ENCODE results near the gene BTBD9. TPM values are rescaled to one million over a fixed set of nuclear protein-coding genes. Genes with fewer than 3 reads are reported as not detected.

The BTBD9 gene
- total RNA-seq, 1 experiment from 2014 or later = 10.8 TPM

DNA sequence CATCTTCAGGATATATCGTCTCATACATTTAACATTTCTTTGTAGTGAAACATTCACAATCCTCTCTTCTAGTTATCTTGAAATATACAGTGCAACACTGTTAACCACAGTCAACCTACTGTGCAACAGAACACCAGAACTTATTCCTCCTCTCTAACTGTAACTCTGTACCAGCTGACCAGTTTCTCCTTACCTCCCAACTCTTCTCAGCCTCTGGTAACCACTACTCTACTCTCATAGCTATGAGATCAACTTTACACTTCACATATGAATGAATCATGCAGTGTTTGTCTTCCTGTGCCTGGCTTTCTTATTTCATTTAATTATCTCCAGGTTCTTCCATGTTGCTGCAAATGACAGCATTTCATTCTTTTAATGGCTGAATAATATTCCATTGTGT, 337.6 kb downstream of the BTBD9 start:
- Histone ChIP-seq H3K27ac (no peak overlapping the region), H4K20me1 (ENCODE audit: insufficient read depth) (no peaks in the 10 kb centered on the region; the same call in 1 of the 2 replicates), H2AFZ (no peak overlapping the region), H3K9me2 (ENCODE audit: insufficient read depth) (no peaks in the 10 kb centered on the region), H3K4me3 (no peak overlapping the region), H3K79me2 (ENCODE audit: low read depth) (no peaks in the 10 kb centered on the region), H3K4me2 (no peak overlapping the region), H3K9me3 (ENCODE audit: insufficient read depth, low read depth) (no peaks in the 10 kb centered on the region), H3K4me1 (replicated peaks; ENCODE audit: insufficient read depth) (no peaks in the 10 kb centered on the region), H3K27me3 (ENCODE audit: insufficient read depth, low read depth) (no peaks in the 10 kb centered on the region), H3K36me3 (ENCODE audit: low read depth) (no peaks in the 10 kb centered on the region), H3F3A (ENCODE audit: insufficient read depth, low read depth) (no peaks in the 10 kb centered on the region)
- no peak for TF ChIP-seq EZH2 (IDR thresholded peaks at IDR 0.05; ENCODE audit: low read depth)
- TF ChIP-seq, protein P1, sequence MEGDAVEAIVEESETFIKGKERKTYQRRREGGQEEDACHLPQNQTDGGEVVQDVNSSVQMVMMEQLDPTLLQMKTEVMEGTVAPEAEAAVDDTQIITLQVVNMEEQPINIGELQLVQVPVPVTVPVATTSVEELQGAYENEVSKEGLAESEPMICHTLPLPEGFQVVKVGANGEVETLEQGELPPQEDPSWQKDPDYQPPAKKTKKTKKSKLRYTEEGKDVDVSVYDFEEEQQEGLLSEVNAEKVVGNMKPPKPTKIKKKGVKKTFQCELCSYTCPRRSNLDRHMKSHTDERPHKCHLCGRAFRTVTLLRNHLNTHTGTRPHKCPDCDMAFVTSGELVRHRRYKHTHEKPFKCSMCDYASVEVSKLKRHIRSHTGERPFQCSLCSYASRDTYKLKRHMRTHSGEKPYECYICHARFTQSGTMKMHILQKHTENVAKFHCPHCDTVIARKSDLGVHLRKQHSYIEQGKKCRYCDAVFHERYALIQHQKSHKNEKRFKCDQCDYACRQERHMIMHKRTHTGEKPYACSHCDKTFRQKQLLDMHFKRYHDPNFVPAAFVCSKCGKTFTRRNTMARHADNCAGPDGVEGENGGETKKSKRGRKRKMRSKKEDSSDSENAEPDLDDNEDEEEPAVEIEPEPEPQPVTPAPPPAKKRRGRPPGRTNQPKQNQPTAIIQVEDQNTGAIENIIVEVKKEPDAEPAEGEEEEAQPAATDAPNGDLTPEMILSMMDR (conservative IDR thresholded peaks at IDR 0.05) = no peak
- no peak for DNase-seq
- BruUV-seq (replicated peaks) = no TSS peak
- ChIA-PET CTCF (no interaction called here), POLR2A (ENCODE audit: unreplicated experiment) (interaction anchor here (0.5 kb wide), 1 partner anchor 294 kb away, joined by 6 read pairs; no protein-coding TSS in a partner anchor)
- intact Hi-C loops (cut with micrococcal nuclease; ENCODE audit: unreplicated experiment) = no loop called here

DNA sequence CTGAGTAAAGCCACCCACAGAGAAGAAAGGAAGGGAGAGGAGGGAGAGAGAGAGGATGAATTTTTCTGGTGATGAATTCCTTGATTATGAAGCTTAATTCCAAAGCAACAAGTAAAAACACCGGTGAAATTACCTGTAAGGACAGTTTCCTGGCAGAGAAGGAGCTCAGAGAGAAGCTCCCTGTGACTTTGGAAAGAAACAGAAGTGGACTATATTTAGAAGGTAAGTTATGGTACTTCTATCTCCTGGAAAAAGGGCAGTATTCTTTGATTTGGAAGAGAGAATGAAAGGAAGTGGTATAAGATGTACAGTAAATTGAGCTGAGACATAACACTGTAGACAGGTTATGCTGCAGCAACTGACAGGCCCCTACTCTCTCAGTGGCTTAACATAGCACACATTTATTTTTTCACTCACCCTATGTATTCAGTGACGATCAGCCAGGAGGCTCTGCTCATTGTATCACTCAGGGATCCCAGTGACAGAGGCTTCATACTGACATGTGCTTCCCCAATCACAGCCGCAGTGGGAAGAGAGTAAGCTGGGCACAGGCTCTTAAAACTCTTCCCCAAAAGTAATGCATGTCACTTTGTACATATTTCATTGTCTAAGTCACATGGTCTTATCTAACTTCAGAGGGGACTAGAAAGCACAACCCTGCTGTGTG, 349.5 kb downstream of the BTBD9 start:
- no peaks in the 10 kb centered on the region for H4K20me1 ChIP-seq (ENCODE audit: insufficient read depth)
- BruUV-seq (replicated peaks) = no TSS peak
- TF ChIP-seq, protein P1 (conservative IDR thresholded peaks at IDR 0.05) = no peak
- no peak for TF ChIP-seq EZH2 (IDR thresholded peaks at IDR 0.05; ENCODE audit: low read depth)
- no peak overlapping the region for H2AFZ ChIP-seq
- H3K4me2 ChIP-seq = no peak overlapping the region
- peaks cover 5% of the 10 kb centered on the region; the same call in 1 of the 2 replicates for H3K9me3 ChIP-seq (ENCODE audit: insufficient read depth, low read depth)
- ChIA-PET CTCF (no interaction called here), POLR2A (ENCODE audit: unreplicated experiment) (no interaction called here)
- H3F3A ChIP-seq (ENCODE audit: insufficient read depth, low read depth) = no peaks in the 10 kb centered on the region
- DNase-seq = no peak
- H3K79me2 ChIP-seq (ENCODE audit: low read depth) = no peaks in the 10 kb centered on the region
- no peaks in the 10 kb centered on the region for H3K9me2 ChIP-seq (ENCODE audit: insufficient read depth)
- no peak overlapping the region for H3K4me3 ChIP-seq
- intact Hi-C loops (cut with micrococcal nuclease; ENCODE audit: unreplicated experiment) = no loop called here
- no peak overlapping the region for H3K27ac ChIP-seq
- H3K36me3 ChIP-seq (ENCODE audit: low read depth) = no peaks in the 10 kb centered on the region
- no peaks in the 10 kb centered on the region for H3K4me1 ChIP-seq (replicated peaks; ENCODE audit: insufficient read depth)
- no peaks in the 10 kb centered on the region for H3K27me3 ChIP-seq (ENCODE audit: insufficient read depth, low read depth)

DNA sequence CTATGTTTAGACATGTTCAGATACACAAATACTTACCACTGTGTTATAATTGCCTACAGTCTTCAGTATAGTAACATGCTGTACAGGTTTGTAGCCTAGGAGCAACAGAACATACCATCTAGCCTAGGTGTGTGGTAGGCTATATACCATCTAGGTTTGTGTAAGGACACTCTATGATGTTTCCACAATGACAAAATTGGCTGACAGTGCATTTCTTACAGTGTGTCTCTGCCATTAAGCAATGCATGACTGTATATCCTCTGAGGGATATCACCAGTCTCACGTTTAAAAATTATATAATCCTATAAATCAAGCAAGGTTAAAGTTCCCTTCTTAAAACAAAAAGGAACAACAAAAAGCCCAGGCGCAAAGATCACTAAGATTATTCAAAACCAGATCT, 352.2 kb downstream of the BTBD9 start:
- ChIA-PET CTCF (no interaction called here), POLR2A (ENCODE audit: unreplicated experiment) (no interaction called here)
- no peak overlapping the region for H2AFZ ChIP-seq
- no peak for DNase-seq
- BruUV-seq (replicated peaks) = no TSS peak
- H3K4me1 ChIP-seq (replicated peaks; ENCODE audit: insufficient read depth) = peaks cover 4% of the 10 kb centered on the region; the same call in 1 of the 2 replicates
- no peaks in the 10 kb centered on the region for H3K36me3 ChIP-seq (ENCODE audit: low read depth)
- no peak overlapping the region for H3K27ac ChIP-seq
- no peaks in the 10 kb centered on the region for H3K79me2 ChIP-seq (ENCODE audit: low read depth)
- H3K9me2 ChIP-seq (ENCODE audit: insufficient read depth) = no peaks in the 10 kb centered on the region
- no peak overlapping the region for H3K4me3 ChIP-seq
- H3K4me2 ChIP-seq = no peak overlapping the region
- no peaks in the 10 kb centered on the region for H4K20me1 ChIP-seq (ENCODE audit: insufficient read depth)
- H3K9me3 ChIP-seq (ENCODE audit: insufficient read depth, low read depth) = no peaks in the 10 kb centered on the region
- no peak for TF ChIP-seq EZH2 (IDR thresholded peaks at IDR 0.05; ENCODE audit: low read depth)
- TF ChIP-seq, protein P1 (conservative IDR thresholded peaks at IDR 0.05) = no peak
- H3K27me3 ChIP-seq (ENCODE audit: insufficient read depth, low read depth) = no peaks in the 10 kb centered on the region
- intact Hi-C loops (cut with micrococcal nuclease; ENCODE audit: unreplicated experiment) = no loop called here
- H3F3A ChIP-seq (ENCODE audit: insufficient read depth, low read depth) = no peaks in the 10 kb centered on the region

Data from PC-9 (cell line).